Measurements from ENCODE around the gene TMEM37. TPM values are rescaled to one million over a fixed set of nuclear protein-coding genes. Genes with fewer than 3 reads are reported as not detected.

Gene TMEM37
- total RNA-seq, 4 donors from 2014 or later = 34.9 to 64.1 (median 47.8) TPM

GRCh38 chr2:119435953-119436297 lies 4.3 kb downstream of the TMEM37 start:
- TF ChIP-seq CTCF (IDR thresholded peaks at IDR 0.05; ENCODE audit: low read depth) = no peak

- no peak for TF ChIP-seq CTCF (IDR thresholded peaks at IDR 0.05; ENCODE audit: low read depth)
These were observed 5.5 kb downstream of the TMEM37 start for GRCh38 chr2:119436993-119437772.

- no peak for TF ChIP-seq CTCF (IDR thresholded peaks at IDR 0.05; ENCODE audit: low read depth)
These were observed 6.5 kb downstream of the TMEM37 start for GRCh38 chr2:119438128-119438656.

GRCh38 chr2:119438726-119439284 lies 7.2 kb downstream of the TMEM37 start:
- TF ChIP-seq CTCF (IDR thresholded peaks at IDR 0.05; ENCODE audit: low read depth) = no peak

- no peak for TF ChIP-seq CTCF (IDR thresholded peaks at IDR 0.05; ENCODE audit: low read depth)
These were observed 8.2 kb downstream of the TMEM37 start for GRCh38 chr2:119439574-119440500.

GRCh38 chr2:119440501-119440870 lies 8.8 kb downstream of the TMEM37 start:
- TF ChIP-seq CTCF (IDR thresholded peaks at IDR 0.05; ENCODE audit: low read depth) = no peak

GRCh38 chr2:119440873-119441272 lies 9.2 kb downstream of the TMEM37 start:
- no peak for TF ChIP-seq CTCF (IDR thresholded peaks at IDR 0.05; ENCODE audit: low read depth)
